ENCODE results near the gene ITPR3. TPM values are rescaled to one million over a fixed set of nuclear protein-coding genes. Genes with fewer than 3 reads are reported as not detected.

Gene ITPR3
- total and polyA plus RNA-seq, 4 donors: 0.49 to 2.8 (median 0.71) TPM

GRCh38 chr6:33732385-33732784 lies 111.3 kb downstream of the ITPR3 start:
- Histone ChIP-seq H3K4me1 (ENCODE audit: control insufficient read depth in 4 of 4, insufficient read depth in 4 of 4, low read length in 3 of 4) (peaks cover 0 to 4% (median 1%) of the 10 kb centered on the region in 4 donors), H3K27ac (ENCODE audit: low read depth in 1 of 2, low read length in 2 of 2) (no peak overlapping the region), H3K4me3 (ENCODE audit: low read depth in 1 of 3, low read length in 3 of 3) (no peak overlapping the region), H3K36me3 (ENCODE audit: control insufficient read depth in 4 of 4, insufficient read depth in 3 of 4, low read depth in 1 of 4, low read length in 3 of 4) (no peaks in the 10 kb centered on the region), H3K9me3 (ENCODE audit: control insufficient read depth in 4 of 4, low read length in 3 of 4) (no peaks in the 10 kb centered on the region), H3K9ac (ENCODE audit: low read depth in 1 of 2, low read length in 2 of 2) (no peak overlapping the region), H3K27me3 (ENCODE audit: control insufficient read depth in 4 of 4, insufficient read depth in 4 of 4, low read length in 3 of 4) (no peaks in the 10 kb centered on the region)
- WGBS: 97% methylated on average over 6 of the region's 6 CpGs
- TF ChIP-seq GABPA (IDR thresholded peaks at IDR 0.05 in 1 of 2, conservative IDR thresholded peaks at IDR 0.05 in 1 of 2) (no peak), NR2F2 (IDR thresholded peaks at IDR 0.05) (no peak), EGR1 (IDR thresholded peaks at IDR 0.05; ENCODE audit: low read depth in 2 of 2) (no peak), YY1 (IDR thresholded peaks at IDR 0.05) (no peak), TAF1 (conservative IDR thresholded peaks at IDR 0.05) (no peak), FOXA2 (IDR thresholded peaks at IDR 0.05) (no peak), ZBTB33 (IDR thresholded peaks at IDR 0.05) (no peak), RXRA (IDR thresholded peaks at IDR 0.05) (no peak), FOXA1 (IDR thresholded peaks at IDR 0.05) (no peak), SP1 (IDR thresholded peaks at IDR 0.05) (no peak), RAD21 (IDR thresholded peaks at IDR 0.05) (no peak), CTCF (IDR thresholded peaks at IDR 0.05; ENCODE audit: low read depth, low read length, missing input control) (no peak), HNF4A (conservative IDR thresholded peaks at IDR 0.05) (no peak), HNF4G (IDR thresholded peaks at IDR 0.05) (no peak), JUND (IDR thresholded peaks at IDR 0.05) (no peak)
- TF ChIP-seq, protein P1, sequence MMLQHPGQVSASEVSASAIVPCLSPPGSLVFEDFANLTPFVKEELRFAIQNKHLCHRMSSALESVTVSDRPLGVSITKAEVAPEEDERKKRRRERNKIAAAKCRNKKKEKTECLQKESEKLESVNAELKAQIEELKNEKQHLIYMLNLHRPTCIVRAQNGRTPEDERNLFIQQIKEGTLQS (IDR thresholded peaks at IDR 0.05): no peak
- TF ChIP-seq, protein P2, sequence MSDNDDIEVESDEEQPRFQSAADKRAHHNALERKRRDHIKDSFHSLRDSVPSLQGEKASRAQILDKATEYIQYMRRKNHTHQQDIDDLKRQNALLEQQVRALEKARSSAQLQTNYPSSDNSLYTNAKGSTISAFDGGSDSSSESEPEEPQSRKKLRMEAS (IDR thresholded peaks at IDR 0.05): no peak
- TF ChIP-seq, protein P3, sequence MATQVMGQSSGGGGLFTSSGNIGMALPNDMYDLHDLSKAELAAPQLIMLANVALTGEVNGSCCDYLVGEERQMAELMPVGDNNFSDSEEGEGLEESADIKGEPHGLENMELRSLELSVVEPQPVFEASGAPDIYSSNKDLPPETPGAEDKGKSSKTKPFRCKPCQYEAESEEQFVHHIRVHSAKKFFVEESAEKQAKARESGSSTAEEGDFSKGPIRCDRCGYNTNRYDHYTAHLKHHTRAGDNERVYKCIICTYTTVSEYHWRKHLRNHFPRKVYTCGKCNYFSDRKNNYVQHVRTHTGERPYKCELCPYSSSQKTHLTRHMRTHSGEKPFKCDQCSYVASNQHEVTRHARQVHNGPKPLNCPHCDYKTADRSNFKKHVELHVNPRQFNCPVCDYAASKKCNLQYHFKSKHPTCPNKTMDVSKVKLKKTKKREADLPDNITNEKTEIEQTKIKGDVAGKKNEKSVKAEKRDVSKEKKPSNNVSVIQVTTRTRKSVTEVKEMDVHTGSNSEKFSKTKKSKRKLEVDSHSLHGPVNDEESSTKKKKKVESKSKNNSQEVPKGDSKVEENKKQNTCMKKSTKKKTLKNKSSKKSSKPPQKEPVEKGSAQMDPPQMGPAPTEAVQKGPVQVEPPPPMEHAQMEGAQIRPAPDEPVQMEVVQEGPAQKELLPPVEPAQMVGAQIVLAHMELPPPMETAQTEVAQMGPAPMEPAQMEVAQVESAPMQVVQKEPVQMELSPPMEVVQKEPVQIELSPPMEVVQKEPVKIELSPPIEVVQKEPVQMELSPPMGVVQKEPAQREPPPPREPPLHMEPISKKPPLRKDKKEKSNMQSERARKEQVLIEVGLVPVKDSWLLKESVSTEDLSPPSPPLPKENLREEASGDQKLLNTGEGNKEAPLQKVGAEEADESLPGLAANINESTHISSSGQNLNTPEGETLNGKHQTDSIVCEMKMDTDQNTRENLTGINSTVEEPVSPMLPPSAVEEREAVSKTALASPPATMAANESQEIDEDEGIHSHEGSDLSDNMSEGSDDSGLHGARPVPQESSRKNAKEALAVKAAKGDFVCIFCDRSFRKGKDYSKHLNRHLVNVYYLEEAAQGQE (IDR thresholded peaks at IDR 0.05): no peak
- no peak for DNase-seq (ENCODE audit: low spot score)
